Stimulated activated CD8-positive, alpha-beta memory T cell treated with anti-CD3 and anti-CD28 coated beads, Interleukin-2, amount 100 ng/mL, for 1 hour (primary cell): Measurements from ENCODE around the gene BLID.

Experiments used
- DNase-seq, 2 donors: peaks; one replicate each; pipeline ENCODE4 v3.0.0-alpha.2; 2020; ENCODE audit warnings: low read depth in 2 of 2

Gene BLID

GRCh38 chr11:122139595-122139866 lies 23.5 kb upstream of the BLID start:
- no peak for DNase-seq

GRCh38 chr11:122138744-122139594 lies 23.0 kb upstream of the BLID start:
- DNase-seq, result no peak

GRCh38 chr11:122137078-122137793 lies 21.2 kb upstream of the BLID start:
- no peak for DNase-seq

- DNase-seq, result no peak
These were observed 15.1 kb upstream of the BLID start for GRCh38 chr11:122131126-122131525.

- no peak for DNase-seq
These were observed 12.1 kb upstream of the BLID start for GRCh38 chr11:122128146-122128545.

GRCh38 chr11:122127020-122127419 lies 11.0 kb upstream of the BLID start:
- no peak for DNase-seq

GRCh38 chr11:122126024-122126688 lies 10.1 kb upstream of the BLID start:
- no peak for DNase-seq

- no peak for DNase-seq
These were observed 7.4 kb upstream of the BLID start for GRCh38 chr11:122123263-122123929.

- no peak for DNase-seq
These were observed 6.2 kb upstream of the BLID start for GRCh38 chr11:122122179-122122578.

- DNase-seq, result no peak
These were observed 4.1 kb upstream of the BLID start for GRCh38 chr11:122120096-122120495.

GRCh38 chr11:122116591-122116990 lies 576 bp upstream of the BLID start:
- DNase-seq, result no peak

GRCh38 chr11:122114976-122115375 lies 1.0 kb downstream of the BLID start:
- no peak for DNase-seq

GRCh38 chr11:122113836-122114825 lies 1.9 kb downstream of the BLID start:
- DNase-seq, result no peak

GRCh38 chr11:122112470-122113365 lies 3.3 kb downstream of the BLID start:
- DNase-seq, result no peak

GRCh38 chr11:122109932-122110331 lies 6.1 kb downstream of the BLID start:
- no peak for DNase-seq

- no peak for DNase-seq
These were observed 7.2 kb downstream of the BLID start for GRCh38 chr11:122108828-122109227.

- no peak for DNase-seq
These were observed 7.7 kb downstream of the BLID start for GRCh38 chr11:122108192-122108799.

- DNase-seq, result no peak
These were observed 8.4 kb downstream of the BLID start for GRCh38 chr11:122107566-122107965.

- DNase-seq, result no peak
These were observed 9.0 kb downstream of the BLID start for GRCh38 chr11:122107045-122107444.
